T1000 (cell line): ENCODE measurements around the gene EDN2.

Experiments used
- DNase-seq: peaks from one replicate; lab custom pipeline; 2025; ENCODE audit warnings: mixed read lengths; lab: John Stamatoyannopoulos, UW

The EDN2 gene

GRCh38 chr1:41437011-41437355 is 47.5 kb downstream of the EDN2 start:
- no peak for DNase-seq

GRCh38 chr1:41436281-41437010 is 48.0 kb downstream of the EDN2 start:
- no peak for DNase-seq

GRCh38 chr1:41435570-41436178 is 48.8 kb downstream of the EDN2 start:
- DNase-seq, result no peak

GRCh38 chr1:41434748-41435449 is 49.6 kb downstream of the EDN2 start:
- DNase-seq, result no peak

GRCh38 chr1:41434306-41434705 is 50.2 kb downstream of the EDN2 start:
- no peak for DNase-seq

- no peak for DNase-seq
Measured at GRCh38 chr1:41433501-41433900, 51.0 kb downstream of the EDN2 start.

GRCh38 chr1:41432481-41433280 is 51.8 kb downstream of the EDN2 start:
- peak; percentile 91 for DNase-seq

- no peak for DNase-seq
Measured at GRCh38 chr1:41431490-41432350, 52.8 kb downstream of the EDN2 start.

- no peak for DNase-seq
Measured at GRCh38 chr1:41430582-41430981, 53.9 kb downstream of the EDN2 start.

- DNase-seq, result no peak
Measured at GRCh38 chr1:41430069-41430468, 54.4 kb downstream of the EDN2 start.

GRCh38 chr1:41429641-41430035 is 54.8 kb downstream of the EDN2 start:
- DNase-seq, result no peak
